K562 (cell line): ENCODE measurements around the gene PIK3AP1. TPM values are rescaled to one million over a fixed set of nuclear protein-coding genes. Genes with fewer than 3 reads are reported as not detected.

Experiments used
- ATAC-seq: fragments of 200-7000 bp; cut with Tn5 transposase; 3 replicates; pipeline ENCODE4 v1.9.1; 2020; ENCODE audit warnings: moderate library complexity
- BruUV-seq: library from RNA; stranded (reverse); fragments of 400-500 nt; replicated peaks from 2 replicates; lab custom pipeline; 2021; lab: Mats Ljungman, UMichigan
- CTCF ChIA-PET: fragments of 300-600 bp; formaldehyde crosslinking; extraction: SDS; loops from one replicate; lab custom pipeline; 2021; ENCODE audit warnings: low intra/inter-chr PET ratio; lab: Yijun Ruan, JAX
- POLR2A ChIA-PET: fragments of 300-600, 350-650 bp; sonication (Branson Sonifier 250); formaldehyde crosslinking; extraction: SDS; loops from one replicate; lab custom pipeline; 2021; ENCODE audit warnings: antibody characterized with exemption, inconsistent platforms; lab: Yijun Ruan, JAX
- DNase-seq, 4 experiments: peaks; one replicate each; pipeline versions ENCODE4 v3.0.0 to v3.0.0-alpha.2; 2011 to 2018; ENCODE audit warnings: low spot score in 3 of 4, mixed read lengths in 3 of 4; ENCODE audit errors: extremely low read depth in 1 of 4
- FAIRE-seq: peaks from 2 replicates; lab custom pipeline; 2011; peaks lifted over from hg19 to GRCh38; lab: Jason Lieb, UNC
- H2AFZ ChIP-seq: 2 replicates; pipeline ENCODE4 v1.6.0; 2011; ENCODE audit warnings: low read depth, low read length, control low read depth, inconsistent platforms
- H3K27ac ChIP-seq: fragments of 200-600 bp; 3 replicates; pipeline ENCODE4 v1.8.0; 2011; ENCODE audit warnings: low read depth, mild to moderate bottlenecking, control low read depth, inconsistent platforms, low read length, moderate library complexity, mixed read lengths; ENCODE audit errors: extremely low read depth
- H3K27me3 ChIP-seq, 2 experiments: fragments of 300-600 bp in 1 of 2; 2 replicates in 1 of 2; 3 replicates in 1 of 2; pipeline versions ENCODE4 v1.6.0 to v1.8.0; 2011; ENCODE audit warnings: inconsistent platforms in 2 of 2, low read length in 2 of 2, mild to moderate bottlenecking in 1 of 2, mixed read lengths in 1 of 2, moderate library complexity in 1 of 2; ENCODE audit not compliant: control insufficient read depth in 2 of 2, insufficient read depth in 2 of 2
- H3K36me3 ChIP-seq: fragments of 300-600 bp; 3 replicates; pipeline ENCODE4 v1.8.0; 2011; ENCODE audit warnings: mild to moderate bottlenecking, low read length, inconsistent platforms; ENCODE audit not compliant: control insufficient read depth, insufficient read depth
- H3K4me1 ChIP-seq, 2 experiments: fragments of 200-600 bp in 1 of 2; replicated peaks in 1 of 2; 2 replicates in 1 of 2; 3 replicates in 1 of 2; pipeline versions ENCODE4 v1.5.1 to v1.8.0; 2011; ENCODE audit warnings: inconsistent platforms in 2 of 2, low read length in 2 of 2, mild to moderate bottlenecking in 1 of 2, mixed read lengths in 1 of 2, moderate library complexity in 1 of 2; ENCODE audit not compliant: control insufficient read depth in 2 of 2, insufficient read depth in 2 of 2
- H3K4me2 ChIP-seq: 2 replicates; pipeline ENCODE4 v1.6.1; 2011; ENCODE audit warnings: low read length, control low read depth, inconsistent platforms, mixed read lengths; ENCODE audit not compliant: insufficient read depth
- H3K4me3 ChIP-seq: fragments of 200-600 bp; sonication (generic), shearing (Covaris generic); 2 replicates; pipeline ENCODE4 v1.5.1; 2016; ENCODE audit warnings: control low read depth, inconsistent platforms
- H3K79me2 ChIP-seq: fragments of 200-600 bp; 3 replicates; pipeline ENCODE4 v1.8.0; 2011; ENCODE audit warnings: low read length, inconsistent platforms; ENCODE audit not compliant: control insufficient read depth, insufficient read depth
- H3K9ac ChIP-seq, 2 experiments: 2 replicates each; pipeline versions ENCODE4 v1.6.0 to v1.6.1; 2011; ENCODE audit warnings: low read depth in 2 of 2, low read length in 2 of 2, control low read depth in 1 of 2, inconsistent platforms in 1 of 2, mild to moderate bottlenecking in 1 of 2, mixed read lengths in 1 of 2; ENCODE audit not compliant: insufficient read depth in 1 of 2
- H3K9me1 ChIP-seq: one replicate; pipeline ENCODE4 v1.6.0; 2011; ENCODE audit warnings: inconsistent platforms, mild to moderate bottlenecking, low read length, moderate library complexity; ENCODE audit not compliant: control insufficient read depth, insufficient read depth
- H3K9me3 ChIP-seq: replicated peaks from 2 replicates; pipeline ENCODE4 v1.5.1; 2011; ENCODE audit warnings: low read depth, low read length, inconsistent platforms; ENCODE audit not compliant: control insufficient read depth, insufficient read depth
- H4K20me1 ChIP-seq: replicated peaks from 2 replicates; pipeline ENCODE4 v1.6.1; 2011; ENCODE audit warnings: low read length, inconsistent platforms, mixed read lengths; ENCODE audit not compliant: control insufficient read depth, insufficient read depth
- CREM ChIP-seq: IDR thresholded peaks from 2 replicates; pipeline ENCODE4 v1.6.1; 2014; ENCODE audit warnings: antibody characterized with exemption, low read depth
- DNMT1 ChIP-seq: fragments of 450-650 bp; IDR thresholded peaks from 2 replicates; pipeline ENCODE4 v1.6.1; 2016; ENCODE audit warnings: antibody characterized with exemption, mild to moderate bottlenecking
- E2F8 ChIP-seq: fragments of 450-650 bp; IDR thresholded peaks from 2 replicates; pipeline ENCODE4 v1.7.1; 2018; ENCODE audit warnings: mild to moderate bottlenecking, low read depth; ENCODE audit not compliant: partially characterized antibody
- ETV1 ChIP-seq: fragments of 450-650 bp; conservative IDR thresholded peaks from 2 replicates; pipeline ENCODE4 v1.6.1; 2016; ENCODE audit warnings: missing genetic modification characterization, control low read depth, low read depth, missing compliant biosample characterization
- HDAC2 ChIP-seq: fragments of 450-650 bp; IDR thresholded peaks from 2 replicates; pipeline ENCODE4 v1.6.1; 2016; ENCODE audit warnings: mild to moderate bottlenecking
- HMGXB4 ChIP-seq: sonication (generic); formaldehyde crosslinking; IDR thresholded peaks from 2 replicates; pipeline ENCODE4 v1.8.1; 2023; ENCODE audit warnings: mild to moderate bottlenecking, missing genetic modification reagents
- MNT ChIP-seq, 2 experiments: fragments of 450-650 bp; conservative IDR thresholded peaks; 2 replicates each; pipeline ENCODE4 v1.6.1; 2017; ENCODE audit warnings: mild to moderate bottlenecking in 2 of 2, moderate library complexity in 2 of 2
- PHF20 ChIP-seq: fragments of 450-650 bp; IDR thresholded peaks from 2 replicates; pipeline ENCODE4 v1.6.1; 2018; ENCODE audit not compliant: partially characterized antibody
- RHOXF2B ChIP-seq: fragments of 250-450 bp; sonication (Bioruptor Pico); conservative IDR thresholded peaks from 2 replicates; pipeline ENCODE4 v1.5.1; 2021
- ZBED1 ChIP-seq: IDR thresholded peaks from 2 replicates; pipeline ENCODE4 v1.6.1; 2014
- ZBTB33 ChIP-seq: sonication (generic); formaldehyde crosslinking; IDR thresholded peaks from 2 replicates; pipeline ENCODE4 v1.8.1; 2023; ENCODE audit warnings: mild to moderate bottlenecking, missing genetic modification reagents
- ZNF512 ChIP-seq: IDR thresholded peaks from 2 replicates; pipeline ENCODE4 v1.6.1; 2016; ENCODE audit warnings: missing genetic modification characterization, missing compliant biosample characterization
- WGBS: fragments of 100-300 bp; shearing (Covaris generic); methylation state at CpG from one replicate; pipeline ENCODE4 v1.1.6; 2016; ENCODE audit warnings: low coverage, mixed read lengths; ENCODE audit not compliant: insufficient coverage; ENCODE audit errors: missing lambda C conversion rate; 5-methylcytosine and 5-hydroxymethylcytosine counted together
- in situ Hi-C: fragments of 300-500 bp; cut with MboI; formaldehyde crosslinking; loops from 4 replicates; pipeline ENCODE4 v1.15.0; 2018; ENCODE audit warnings: inconsistent platforms, mixed read lengths
- intact Hi-C: fragments of 100-400 bp; cut with micrococcal nuclease; formaldehyde crosslinking; loops from 2 replicates; pipeline ENCODE4 v1.14.2; 2022
- polyA plus RNA-seq, 8 experiments: library from polyadenylated mRNA; depleted of rRNA in 4 of 8; stranded (reverse) in 5 of 8; unstranded in 3 of 8; fragments of >200 nt; fragmentation: Nextera tagmentation in 2 of 8; fragmentation: Illumina TruSeq in 1 of 8; extraction: Ambion mirVana in 2 of 8; extraction: Trizol in 1 of 8; gene quantifications; 2 replicates each; pipeline versions ENCODE4 v1.2.1 to v1.2.3, GENCODE V29; 2011 to 2014; ENCODE audit warnings: inconsistent platforms in 1 of 8, missing spikeins in 1 of 8
- total RNA-seq, 7 experiments: library from RNA; depleted of rRNA in 6 of 7; stranded (reverse); fragments of >200 nt in 6 of 7; fragmentation: Illumina TruSeq in 2 of 7; extraction: Trizol in 2 of 7; gene quantifications; 2 replicates each; pipeline versions ENCODE4 v1.2.1 to v1.2.3, GENCODE V29; 2011 to 2021; ENCODE audit warnings: low replicate concordance in 1 of 7

PIK3AP1 gene
- total and polyA plus RNA-seq, 9 of the 15 experiments (the other 6 are each of a cell fraction or from before 2014, with no cell fraction given), result 0.20 to 2.4 (median 1.4) TPM

- no peak overlapping the region for H2AFZ ChIP-seq
- WGBS, result under 1% methylated on average over 14 of the region's 20 CpGs
- no peak for DNase-seq
- peak overlapping the region; percentile 96 for H3K4me2 ChIP-seq
- peak; percentile 70 for ATAC-seq
- peak overlapping the region; percentile 96 for H3K27ac ChIP-seq
- ChIA-PET POLR2A (no interaction called here), CTCF (no interaction called here)
- H3K9me3 ChIP-seq, result no peaks in the 10 kb centered on the region
- intact Hi-C loops (loop anchor here (5.0 kb wide), 1 partner anchor 36 kb away; no protein-coding TSS in a partner anchor), in situ Hi-C loops (no loop called here)
- H4K20me1 ChIP-seq, result 0 out of 2 replicates have a peak, but pooled peaks cover 3% of the 10 kb centered on the region
- no peaks in the 10 kb centered on the region for H3K27me3 ChIP-seq
- H3K36me3 ChIP-seq, result peaks cover 9% of the 10 kb centered on the region; the same call in 1 of the 3 replicates
- H3K9me1 ChIP-seq, result peaks cover 4% of the 10 kb centered on the region
- peaks cover 2 to 4% of the 10 kb centered on the region in 2 experiments; a peak in 3 of 5 replicates for H3K4me1 ChIP-seq
- no TSS peak for BruUV-seq
- H3K4me3 ChIP-seq, result peak overlapping the region; percentile 82
- peak overlapping the region; percentile 88 to 98 for H3K9ac ChIP-seq
- no peak for FAIRE-seq
- H3K79me2 ChIP-seq, result peaks cover 68% of the 10 kb centered on the region
- no peak for TF ChIP-seq DNMT1
- peak in 1 of 2 experiments; percentile 8; a peak in 1 of 4 replicates for TF ChIP-seq MNT (conservative IDR thresholded peaks at IDR 0.05)
- TF ChIP-seq HDAC2, result 0 out of 2 replicates have a peak, but pooled peaks have one; percentile 41
- TF ChIP-seq ZBTB33 (CRISPR knock-in tag), result no peak
- TF ChIP-seq ETV1 (tag), result no peak
- TF ChIP-seq ZNF512 (tag), result no peak
- TF ChIP-seq E2F8, result peak; percentile 42
- peak; percentile 31 for TF ChIP-seq PHF20
- no peak for TF ChIP-seq ZBED1
- no peak for TF ChIP-seq CREM
- TF ChIP-seq RHOXF2B (CRISPR knock-in tag), result no peak
- TF ChIP-seq HMGXB4 (CRISPR knock-in tag), result no peak
Measured at GRCh38 chr10:96585736-96586418, 134.4 kb downstream of the PIK3AP1 start.
